MM.1S (cell line): ENCODE measurements around the gene RAB21.

Experiments used
- CTCF ChIP-seq: fragments of 300-600 bp; sonication (generic); IDR thresholded peaks from 2 replicates; pipeline ENCODE4 v1.5.1; 2016; ENCODE audit warnings: antibody characterized with exemption, low read length, mixed read lengths
- EZH2 ChIP-seq: fragments of 300-600 bp; sonication (generic); optimal IDR thresholded peaks from 2 replicates; pipeline ENCODE3; 2017; ENCODE audit warnings: low read depth, mild to moderate bottlenecking, antibody characterized with exemption, low read length, mixed read lengths
- EZH2phosphoT487 ChIP-seq: fragments of 300-600 bp; sonication (generic); IDR thresholded peaks from 2 replicates; pipeline ENCODE4 v1.6.1; 2018; ENCODE audit warnings: antibody characterized with exemption, low read length

GRCh38 chr12:71795901-71796300, 41.2 kb downstream of the RAB21 start:
- TF ChIP-seq CTCF (no peak), EZH2 (no peak), EZH2phosphoT487 (no peak)
